Mononuclear cell (primary cell): Measurements from ENCODE around the gene CTSK. TPM values are rescaled to one million over a fixed set of nuclear protein-coding genes. Genes with fewer than 3 reads are reported as not detected.
"Not testable (repeated sequence)": the region's sequence is repeated elsewhere in the genome, so short reads cannot be mapped to it uniquely, and the experiment has no call there.

Experiments used
- H3K27me3 ChIP-seq: 2 replicates; pipeline ENCODE4 v1.6.0; 2011; ENCODE audit warnings: low read length, control low read depth; ENCODE audit not compliant: insufficient read depth
- H3K4me1 ChIP-seq: 2 replicates; pipeline ENCODE4 v1.5.1; 2011; ENCODE audit warnings: mild to moderate bottlenecking, low read length, control low read depth; ENCODE audit not compliant: insufficient read depth
- H3K4me3 ChIP-seq: 2 replicates; pipeline ENCODE4 v1.5.1; 2011; ENCODE audit warnings: mild to moderate bottlenecking, low read length, moderate library complexity
- H3K9me3 ChIP-seq: 2 replicates; pipeline ENCODE4 v1.5.1; 2011; ENCODE audit warnings: low read depth, mild to moderate bottlenecking, control low read depth, low read length
- total RNA-seq: library from RNA; depleted of rRNA; stranded (reverse); fragments of >200 nt; gene quantifications from one replicate; pipeline ENCODE4 v1.2.3, GENCODE V29; 2012

The CTSK gene
- total RNA-seq, 1 donor, result 8.1 TPM

- Histone ChIP-seq H3K27me3 (no peaks in the 10 kb centered on the region), H3K4me3 (no peak overlapping the region), H3K9me3 (no peaks in the 10 kb centered on the region)
These were observed 7.8 kb upstream of the CTSK start for GRCh38 chr1:150815871-150816270.

GRCh38 chr1:150813028-150813707 lies 5.1 kb upstream of the CTSK start:
- no peaks in the 10 kb centered on the region for H3K9me3 ChIP-seq
- H3K4me3 ChIP-seq, result no peak overlapping the region
- no peaks in the 10 kb centered on the region for H3K27me3 ChIP-seq
- H3K4me1 ChIP-seq, result peaks cover 14% of the 10 kb centered on the region

More at GRCh38 chr1:150815871-150816270, 7.8 kb upstream of the CTSK start:
- peaks cover 12% of the 10 kb centered on the region for H3K4me1 ChIP-seq

- Histone ChIP-seq H3K9me3 (no peaks in the 10 kb centered on the region), H3K27me3 (no peaks in the 10 kb centered on the region), H3K4me3 (no peak overlapping the region)
These were observed 3.0 kb upstream of the CTSK start for GRCh38 chr1:150810958-150811659.

GRCh38 chr1:150809651-150810050 lies 1.6 kb upstream of the CTSK start:
- no peak overlapping the region for H3K4me3 ChIP-seq
- H3K4me1 ChIP-seq, result peaks cover 32% of the 10 kb centered on the region
- no peaks in the 10 kb centered on the region for H3K9me3 ChIP-seq
- H3K27me3 ChIP-seq, result no peaks in the 10 kb centered on the region

More at GRCh38 chr1:150810958-150811659, 3.0 kb upstream of the CTSK start:
- H3K4me1 ChIP-seq, result peaks cover 32% of the 10 kb centered on the region

GRCh38 chr1:150808846-150809245 lies 786 bp upstream of the CTSK start:
- no peaks in the 10 kb centered on the region for H3K27me3 ChIP-seq
- H3K4me1 ChIP-seq, result peaks cover 32% of the 10 kb centered on the region
- H3K4me3 ChIP-seq, result no peak overlapping the region
- no peaks in the 10 kb centered on the region for H3K9me3 ChIP-seq

- no peaks in the 10 kb centered on the region for H3K9me3 ChIP-seq
- H3K4me1 ChIP-seq, result peaks cover 27% of the 10 kb centered on the region
- H3K4me3 ChIP-seq, result no peak overlapping the region
These were observed 624 bp downstream of the CTSK start for GRCh38 chr1:150807249-150808023.

GRCh38 chr1:150805899-150806298 lies 2.2 kb downstream of the CTSK start:
- Histone ChIP-seq H3K4me1 (peaks cover 27% of the 10 kb centered on the region), H3K27me3 (no peaks in the 10 kb centered on the region), H3K4me3 (no peak overlapping the region), H3K9me3 (no peaks in the 10 kb centered on the region)

More at GRCh38 chr1:150807249-150808023, 624 bp downstream of the CTSK start:
- no peaks in the 10 kb centered on the region for H3K27me3 ChIP-seq

GRCh38 chr1:150804671-150805070 lies 3.4 kb downstream of the CTSK start:
- Histone ChIP-seq H3K27me3 (no peaks in the 10 kb centered on the region), H3K4me3 (no peak overlapping the region), H3K9me3 (no peaks in the 10 kb centered on the region), H3K4me1 (peaks cover 27% of the 10 kb centered on the region)

- Histone ChIP-seq H3K4me1 (peaks cover 19% of the 10 kb centered on the region), H3K27me3 (no peaks in the 10 kb centered on the region), H3K4me3 (no peak overlapping the region), H3K9me3 (no peaks in the 10 kb centered on the region)
These were observed 9.0 kb downstream of the CTSK start for GRCh38 chr1:150799089-150799488.

GRCh38 chr1:150798525-150798924 lies 9.5 kb downstream of the CTSK start:
- H3K4me3 ChIP-seq, result no peak overlapping the region
- H3K9me3 ChIP-seq, result no peaks in the 10 kb centered on the region
- peaks cover 25% of the 10 kb centered on the region for H3K4me1 ChIP-seq
- H3K27me3 ChIP-seq, result no peaks in the 10 kb centered on the region

- no peaks in the 10 kb centered on the region for H3K27me3 ChIP-seq
- peaks cover 43% of the 10 kb centered on the region for H3K4me1 ChIP-seq
- no peaks in the 10 kb centered on the region for H3K9me3 ChIP-seq
- H3K4me3 ChIP-seq, result no peak overlapping the region
These were observed 11.7 kb downstream of the CTSK start for GRCh38 chr1:150796374-150796773.

- H3K4me1 ChIP-seq, result peaks cover 69% of the 10 kb centered on the region
- not testable (repeated sequence) for H3K4me3 ChIP-seq, H3K27me3 ChIP-seq, H3K9me3 ChIP-seq
These were observed 14.3 kb downstream of the CTSK start for GRCh38 chr1:150793778-150794177.

- H3K4me3 ChIP-seq, result no peak overlapping the region
These were observed 14.8 kb downstream of the CTSK start for GRCh38 chr1:150793221-150793620.

GRCh38 chr1:150791585-150791984 lies 16.5 kb downstream of the CTSK start:
- Histone ChIP-seq H3K9me3 (no peaks in the 10 kb centered on the region), H3K27me3 (no peaks in the 10 kb centered on the region), H3K4me1 (peaks cover 78% of the 10 kb centered on the region), H3K4me3 (no peak overlapping the region)

More at GRCh38 chr1:150793221-150793620, 14.8 kb downstream of the CTSK start:
- no peaks in the 10 kb centered on the region for H3K9me3 ChIP-seq
- no peaks in the 10 kb centered on the region for H3K27me3 ChIP-seq
- peaks cover 75% of the 10 kb centered on the region for H3K4me1 ChIP-seq

- Histone ChIP-seq H3K9me3 (no peaks in the 10 kb centered on the region), H3K27me3 (no peaks in the 10 kb centered on the region), H3K4me1 (peaks cover 74% of the 10 kb centered on the region), H3K4me3 (no peak overlapping the region)
These were observed 18.7 kb downstream of the CTSK start for GRCh38 chr1:150789396-150789795.
